Renal pelvis (tissue), 12 donors: Measurements from ENCODE around the gene NR1I2. TPM values are rescaled to one million over a fixed set of nuclear protein-coding genes. Genes with fewer than 3 reads are reported as not detected.

Experiments used
- DNase-seq: peaks from one replicate; pipeline ENCODE4 v3.0.0-alpha.2; 2013
- long read RNA-seq, 16 experiments: transcript quantifications; one replicate each; lab custom pipeline, GENCODE V29; 2026
- polyA plus RNA-seq, 3 donors: library from polyadenylated mRNA; unstranded; fragments of 120-200 nt; gene quantifications; one replicate each; pipeline ENCODE4 v1.2.1, GENCODE V29; 2013; ENCODE audit not compliant: insufficient read length in 3 of 3

The NR1I2 gene
- 1 to 10 TPM in 2 of 3 donors, under 1 TPM in 1; 0.65 to 1.4 (median 1.2) TPM for polyA plus RNA-seq
- long read RNA-seq, donor 1, result 0 reads
- long read RNA-seq, donor 2, result 0 reads
- long read RNA-seq, donor 3, result 0 reads
- long read RNA-seq, donor 4, result 0 reads
- long read RNA-seq, donor 5, result 0 reads
- long read RNA-seq, donor 6, result 0 reads
- long read RNA-seq, donor 7, result 0 reads
- long read RNA-seq, donor 8, result 0 reads
- long read RNA-seq, donor 9, result 0 reads
- long read RNA-seq, donor 10, result 0 reads
- long read RNA-seq, donor 11, result 0 reads
- long read RNA-seq, donor 12, result 0 reads
- long read RNA-seq, donor 13, result 0 reads
- long read RNA-seq, donor 14, result 0 reads
- long read RNA-seq, donor 15, full-length matches to known transcripts, result 6 of 6 reads
- long read RNA-seq, donor 15, partial matches to known transcripts, result 0 of 6 reads
- long read RNA-seq, donor 15, other reads (novel, unspliced or antisense), result 0 of 6 reads
- long read RNA-seq, donor 16, result 0 reads

GRCh38 chr3:119781330-119782198 is at the start of gene NR1I2:
TSS of gene NR1I2 (plus strand) at chr3:119782101.
- no peak for DNase-seq

GRCh38 chr3:119733812-119734211 is 48.1 kb upstream of the NR1I2 start:
- no peak for DNase-seq

GRCh38 chr3:119738741-119739140 is 43.2 kb upstream of the NR1I2 start:
- DNase-seq, result no peak

- DNase-seq, result no peak
Observed at GRCh38 chr3:119741657-119742590, 40.0 kb upstream of the NR1I2 start.

- no peak for DNase-seq
Observed at GRCh38 chr3:119743921-119744320, 38.0 kb upstream of the NR1I2 start.

GRCh38 chr3:119745942-119746341 is 36.0 kb upstream of the NR1I2 start:
- no peak for DNase-seq

GRCh38 chr3:119746423-119746822 is 35.5 kb upstream of the NR1I2 start:
- DNase-seq, result no peak

- DNase-seq, result no peak
Observed at GRCh38 chr3:119747357-119747756, 34.5 kb upstream of the NR1I2 start.

- peak; percentile 17 for DNase-seq
Observed at GRCh38 chr3:119748991-119749390, 32.9 kb upstream of the NR1I2 start.

- DNase-seq, result no peak
Observed at GRCh38 chr3:119751423-119751822, 30.5 kb upstream of the NR1I2 start.

GRCh38 chr3:119759962-119760361 is 21.9 kb upstream of the NR1I2 start:
- no peak for DNase-seq

- no peak for DNase-seq
Observed at GRCh38 chr3:119762876-119763275, 19.0 kb upstream of the NR1I2 start.

GRCh38 chr3:119763466-119763865 is 18.4 kb upstream of the NR1I2 start:
- DNase-seq, result no peak

GRCh38 chr3:119765239-119765638 is 16.7 kb upstream of the NR1I2 start:
- no peak for DNase-seq

GRCh38 chr3:119767936-119768601 is 13.8 kb upstream of the NR1I2 start:
- DNase-seq, result no peak

GRCh38 chr3:119768668-119769393 is 13.1 kb upstream of the NR1I2 start:
- no peak for DNase-seq

- no peak for DNase-seq
Observed at GRCh38 chr3:119769394-119770149, 12.3 kb upstream of the NR1I2 start.

- DNase-seq, result no peak
Observed at GRCh38 chr3:119774444-119774843, 7.5 kb upstream of the NR1I2 start.

- no peak for DNase-seq
Observed at GRCh38 chr3:119776304-119776703, 5.6 kb upstream of the NR1I2 start.

GRCh38 chr3:119778176-119778575 is 3.7 kb upstream of the NR1I2 start:
- DNase-seq, result no peak
